GM19324 (cell line): ENCODE measurements around the gene CSTF2T.

Experiments used
- ATAC-seq: cut with Tn5 transposase; IDR thresholded peaks from one replicate; pipeline ENCODE4 v1.9.1; 2021; ENCODE audit warnings: mild to moderate bottlenecking, moderate library complexity; ENCODE audit not compliant: unreplicated experiment, low FRiP score

Gene CSTF2T

GRCh38 chr10:51699475-51700227 is at the start of gene CSTF2T:
TSS of gene CSTF2T (minus strand) at chr10:51699595. CDS start at chr10:51699549, 46 bp downstream.
- peak; percentile 97 for ATAC-seq

GRCh38 chr10:51748959-51749358 is 49.6 kb upstream of the CSTF2T start:
- ATAC-seq = no peak

GRCh38 chr10:51747216-51747615 is 47.8 kb upstream of the CSTF2T start:
- ATAC-seq = no peak

GRCh38 chr10:51745397-51745796 is 46.0 kb upstream of the CSTF2T start:
- no peak for ATAC-seq

GRCh38 chr10:51744235-51745000 is 45.0 kb upstream of the CSTF2T start:
- ATAC-seq = no peak

- ATAC-seq = peak; percentile 84
These were observed 43.8 kb upstream of the CSTF2T start for GRCh38 chr10:51743146-51743545.

GRCh38 chr10:51733057-51733456 is 33.7 kb upstream of the CSTF2T start:
- ATAC-seq = no peak

- ATAC-seq = no peak
These were observed 30.6 kb upstream of the CSTF2T start for GRCh38 chr10:51729822-51730555.

GRCh38 chr10:51724038-51724437 is 24.6 kb upstream of the CSTF2T start:
- no peak for ATAC-seq

- ATAC-seq = no peak
These were observed 19.5 kb upstream of the CSTF2T start for GRCh38 chr10:51718804-51719291.

- no peak for ATAC-seq
These were observed 17.6 kb upstream of the CSTF2T start for GRCh38 chr10:51716981-51717380.

GRCh38 chr10:51711519-51711891 is 12.1 kb upstream of the CSTF2T start:
- no peak for ATAC-seq

GRCh38 chr10:51709324-51709972 is 10.1 kb upstream of the CSTF2T start:
- no peak for ATAC-seq

GRCh38 chr10:51708609-51709008 is 9.2 kb upstream of the CSTF2T start:
- ATAC-seq = no peak

- no peak for ATAC-seq
These were observed 8.5 kb upstream of the CSTF2T start for GRCh38 chr10:51707821-51708424.

- no peak for ATAC-seq
These were observed 8.0 kb upstream of the CSTF2T start for GRCh38 chr10:51707392-51707791.

- ATAC-seq = no peak
These were observed 6.8 kb upstream of the CSTF2T start for GRCh38 chr10:51706225-51706624.

- no peak for ATAC-seq
These were observed 6.4 kb upstream of the CSTF2T start for GRCh38 chr10:51705774-51706173.

- ATAC-seq = no peak
These were observed 928 bp upstream of the CSTF2T start for GRCh38 chr10:51700228-51700817.

- peak; percentile 33 for ATAC-seq
These were observed 285 bp downstream of the CSTF2T start for GRCh38 chr10:51699145-51699474.
